KMS-11 (cell line): ENCODE data around the gene FCHSD2.

Source experiments
- H2AFZ ChIP-seq: fragments of 200-600 bp; sonication (generic); 2 replicates; pipeline ENCODE4 v1.6.1; 2016; ENCODE audit warnings: antibody characterized with exemption, mixed run types, low read depth
- H3K27ac ChIP-seq: fragments of 200-600 bp; sonication (generic); 2 replicates; pipeline ENCODE4 v1.6.1; 2016; ENCODE audit warnings: mild to moderate bottlenecking, mixed run types
- H3K27me3 ChIP-seq: fragments of 200-600 bp; sonication (generic); 2 replicates; pipeline ENCODE4 v1.6.1; 2017; ENCODE audit warnings: mild to moderate bottlenecking, low read depth, mixed run types, moderate library complexity; ENCODE audit not compliant: insufficient read depth
- H3K36me3 ChIP-seq: fragments of 200-600 bp; sonication (generic); 2 replicates; pipeline ENCODE4 v1.6.1; 2017; ENCODE audit warnings: mild to moderate bottlenecking, mixed run types; ENCODE audit not compliant: insufficient read depth
- H3K4me1 ChIP-seq: fragments of 200-600 bp; sonication (generic); 2 replicates; pipeline ENCODE4 v1.6.1; 2016; ENCODE audit warnings: mild to moderate bottlenecking, low read depth, mixed run types; ENCODE audit not compliant: poor library complexity, severe bottlenecking
- H3K4me2 ChIP-seq: fragments of 200-600 bp; sonication (generic); 2 replicates; pipeline ENCODE4 v1.7.0; 2016; ENCODE audit warnings: mild to moderate bottlenecking, mixed run types
- H3K4me3 ChIP-seq: fragments of 200-600 bp; sonication (generic); IDR thresholded peaks from 2 replicates; pipeline ENCODE4 v1.6.1; 2017; ENCODE audit warnings: low read depth, low read length, mixed read lengths; ENCODE audit not compliant: insufficient read depth
- H3K79me2 ChIP-seq: fragments of 200-600 bp; sonication (generic); 2 replicates; pipeline ENCODE4 v1.6.1; 2016; ENCODE audit warnings: low read depth, mixed run types; ENCODE audit not compliant: insufficient read depth
- H3K9ac ChIP-seq: fragments of 200-600 bp; sonication (generic); 2 replicates; pipeline ENCODE4 v1.6.1; 2016; ENCODE audit warnings: mild to moderate bottlenecking, mixed run types
- H4K20me1 ChIP-seq: fragments of 200-600 bp; sonication (generic); 2 replicates; pipeline ENCODE4 v1.6.1; 2016; ENCODE audit warnings: mild to moderate bottlenecking, mixed run types; ENCODE audit not compliant: insufficient read depth
- TF ChIP-seq, protein P1 (sequence below): fragments of 200-600 bp; sonication (generic); conservative IDR thresholded peaks from 2 replicates; pipeline ENCODE4 v1.6.1; 2017; ENCODE audit warnings: low read depth, mild to moderate bottlenecking, antibody characterized with exemption, low read length, moderate library complexity, mixed read lengths

The FCHSD2 gene

DNA sequence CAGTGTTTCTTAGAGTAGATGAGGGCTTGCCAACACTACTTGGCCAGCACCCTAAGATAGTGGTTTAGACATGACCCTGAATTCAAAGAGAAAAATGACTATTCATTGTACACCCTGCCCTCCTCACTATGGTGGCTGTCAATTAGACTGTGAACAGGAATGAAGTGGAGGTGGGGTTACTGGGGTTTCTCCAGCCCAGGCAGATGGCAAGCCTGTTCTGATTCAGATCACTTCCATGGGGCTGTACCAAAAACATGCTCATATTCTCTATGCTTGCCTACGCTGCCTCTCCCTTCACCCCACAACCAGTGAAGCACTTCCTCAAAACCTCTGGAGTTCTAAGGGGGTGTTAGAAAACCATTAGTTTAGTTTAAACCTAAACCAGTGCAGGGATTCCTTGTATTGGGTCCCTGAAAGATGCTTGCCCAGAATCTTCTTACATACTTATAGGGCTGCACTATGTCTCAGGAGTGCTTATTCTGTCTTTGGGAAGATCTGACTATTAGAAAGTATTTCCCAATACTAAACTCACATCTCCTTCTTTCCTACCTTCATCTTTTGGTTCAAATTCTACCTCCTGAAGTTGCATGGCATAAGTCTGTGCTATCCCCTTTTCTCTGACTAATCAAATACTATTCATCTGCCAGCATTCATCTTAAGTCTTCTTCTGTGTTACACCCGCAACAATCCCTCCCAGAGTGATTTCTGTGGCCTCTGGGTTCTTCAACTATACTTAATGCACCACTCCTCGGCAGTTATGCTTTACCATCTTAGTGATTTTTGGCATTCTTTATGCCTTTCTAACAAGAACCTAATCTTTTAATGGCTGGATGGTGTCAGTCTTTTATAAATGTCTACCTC, 256.1 kb downstream of the FCHSD2 start:
- Histone ChIP-seq H3K4me3 (no peak overlapping the region), H3K4me1 (no peaks in the 10 kb centered on the region), H3K9ac (no peak overlapping the region), H3K79me2 (no peaks in the 10 kb centered on the region), H4K20me1 (no peaks in the 10 kb centered on the region), H3K36me3 (no peaks in the 10 kb centered on the region), H2AFZ (no peak overlapping the region), H3K4me2 (no peak overlapping the region), H3K27me3 (no peaks in the 10 kb centered on the region), H3K27ac (no peak overlapping the region)
- TF ChIP-seq, protein P1, sequence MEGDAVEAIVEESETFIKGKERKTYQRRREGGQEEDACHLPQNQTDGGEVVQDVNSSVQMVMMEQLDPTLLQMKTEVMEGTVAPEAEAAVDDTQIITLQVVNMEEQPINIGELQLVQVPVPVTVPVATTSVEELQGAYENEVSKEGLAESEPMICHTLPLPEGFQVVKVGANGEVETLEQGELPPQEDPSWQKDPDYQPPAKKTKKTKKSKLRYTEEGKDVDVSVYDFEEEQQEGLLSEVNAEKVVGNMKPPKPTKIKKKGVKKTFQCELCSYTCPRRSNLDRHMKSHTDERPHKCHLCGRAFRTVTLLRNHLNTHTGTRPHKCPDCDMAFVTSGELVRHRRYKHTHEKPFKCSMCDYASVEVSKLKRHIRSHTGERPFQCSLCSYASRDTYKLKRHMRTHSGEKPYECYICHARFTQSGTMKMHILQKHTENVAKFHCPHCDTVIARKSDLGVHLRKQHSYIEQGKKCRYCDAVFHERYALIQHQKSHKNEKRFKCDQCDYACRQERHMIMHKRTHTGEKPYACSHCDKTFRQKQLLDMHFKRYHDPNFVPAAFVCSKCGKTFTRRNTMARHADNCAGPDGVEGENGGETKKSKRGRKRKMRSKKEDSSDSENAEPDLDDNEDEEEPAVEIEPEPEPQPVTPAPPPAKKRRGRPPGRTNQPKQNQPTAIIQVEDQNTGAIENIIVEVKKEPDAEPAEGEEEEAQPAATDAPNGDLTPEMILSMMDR, result no peak

DNA sequence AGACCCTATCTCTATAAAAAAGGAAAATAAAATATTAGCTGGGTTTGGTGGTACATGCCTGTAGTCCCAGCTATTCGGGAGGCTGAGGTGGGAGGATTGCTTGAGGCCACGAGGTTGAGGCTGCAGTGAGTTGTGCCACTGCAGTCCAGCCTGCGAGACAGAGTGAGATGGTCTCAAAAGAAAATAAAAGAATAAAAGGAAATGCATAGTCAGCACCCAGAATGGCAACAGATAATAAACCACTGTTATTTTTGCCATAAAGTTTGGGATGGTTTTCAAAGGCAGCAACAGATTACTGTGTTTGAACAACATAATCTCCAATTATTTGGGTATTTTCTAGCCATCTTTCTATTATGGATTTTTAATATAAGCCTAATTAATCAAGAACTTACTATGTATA, 266.0 kb downstream of the FCHSD2 start:
- Histone ChIP-seq H3K27ac (no peak overlapping the region), H2AFZ (no peak overlapping the region), H3K4me1 (no peaks in the 10 kb centered on the region), H3K9ac (no peak overlapping the region), H3K79me2 (no peaks in the 10 kb centered on the region), H3K36me3 (no peaks in the 10 kb centered on the region), H3K4me3 (no peak overlapping the region), H4K20me1 (no peaks in the 10 kb centered on the region), H3K27me3 (no peaks in the 10 kb centered on the region), H3K4me2 (no peak overlapping the region)
- TF ChIP-seq, protein P1, result no peak

DNA sequence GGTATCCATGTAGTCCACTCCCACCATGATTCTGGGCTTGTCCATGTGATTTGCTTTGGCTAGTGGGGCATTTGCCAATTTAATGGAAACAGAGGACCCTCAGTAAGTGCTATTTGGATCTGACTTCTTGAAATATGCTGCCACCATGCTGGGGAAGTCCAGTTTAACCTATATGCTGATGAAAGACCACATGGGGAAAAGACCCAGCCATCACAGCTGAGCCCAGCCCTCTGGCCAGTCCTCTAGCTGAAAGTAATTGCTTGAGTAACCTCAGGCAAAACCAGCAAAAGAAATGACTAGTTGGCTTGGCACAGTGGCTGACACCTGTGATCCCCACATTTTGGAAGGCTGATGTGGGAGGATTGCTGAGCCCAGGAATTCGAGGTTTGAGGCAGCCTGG, 266.4 kb downstream of the FCHSD2 start:
- H3K27ac ChIP-seq, result no peak overlapping the region
- no peaks in the 10 kb centered on the region for H4K20me1 ChIP-seq
- H2AFZ ChIP-seq, result no peak overlapping the region
- no peaks in the 10 kb centered on the region for H3K27me3 ChIP-seq
- TF ChIP-seq, protein P1, result no peak
- H3K4me3 ChIP-seq, result no peak overlapping the region
- H3K36me3 ChIP-seq, result no peaks in the 10 kb centered on the region
- no peak overlapping the region for H3K4me2 ChIP-seq
- H3K79me2 ChIP-seq, result no peaks in the 10 kb centered on the region
- no peak overlapping the region for H3K9ac ChIP-seq
- H3K4me1 ChIP-seq, result no peaks in the 10 kb centered on the region

DNA sequence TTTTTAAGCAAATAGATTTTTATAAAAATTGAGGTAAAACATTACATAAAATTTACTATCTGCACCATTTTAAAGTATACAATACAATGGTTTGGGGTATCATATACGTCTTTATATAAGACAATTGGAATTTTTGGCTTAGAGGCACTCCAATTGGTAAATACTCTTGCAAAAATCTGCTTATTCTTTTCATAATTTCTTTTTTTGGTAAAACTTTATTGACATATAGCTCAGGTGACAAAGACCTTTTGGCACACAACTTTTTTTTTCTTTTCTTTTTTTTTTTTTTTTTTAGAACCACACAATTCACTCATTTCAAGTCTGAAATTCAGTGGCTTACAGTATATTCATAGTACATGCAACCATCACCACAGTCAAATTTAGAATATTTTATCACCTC, 270.1 kb downstream of the FCHSD2 start:
- H3K4me2 ChIP-seq, result no peak overlapping the region
- no peak overlapping the region for H2AFZ ChIP-seq
- TF ChIP-seq, protein P1, result no peak
- 0 out of 2 replicates have a peak, but pooled peaks cover 4% of the 10 kb centered on the region for H4K20me1 ChIP-seq
- no peaks in the 10 kb centered on the region for H3K36me3 ChIP-seq
- H3K9ac ChIP-seq, result no peak overlapping the region
- no peaks in the 10 kb centered on the region for H3K79me2 ChIP-seq
- no peak overlapping the region for H3K27ac ChIP-seq
- no peak overlapping the region for H3K4me3 ChIP-seq
- H3K4me1 ChIP-seq, result no peaks in the 10 kb centered on the region
- H3K27me3 ChIP-seq, result no peaks in the 10 kb centered on the region
